SKM-1 treated with dmso at 0.1 percent for 144 hours (cell line): ENCODE data around the gene CHML.
A peak's percentile ranks its signal among the peaks of the same experiment; 100 is the strongest.

ENCODE experiments used
- DNase-seq: peaks from one replicate; lab custom pipeline; 2025; ENCODE audit not compliant: unreplicated experiment; lab: John Stamatoyannopoulos, UW

CHML gene

GRCh38 chr1:241624935-241625334, 15.2 kb downstream of the CHML start:
- no peak for DNase-seq

GRCh38 chr1:241622669-241623068, 17.5 kb downstream of the CHML start:
- no peak for DNase-seq

GRCh38 chr1:241617426-241617825, 22.7 kb downstream of the CHML start:
- DNase-seq: no peak

- no peak for DNase-seq
Observed at GRCh38 chr1:241615043-241615974, 24.9 kb downstream of the CHML start.

DNA sequence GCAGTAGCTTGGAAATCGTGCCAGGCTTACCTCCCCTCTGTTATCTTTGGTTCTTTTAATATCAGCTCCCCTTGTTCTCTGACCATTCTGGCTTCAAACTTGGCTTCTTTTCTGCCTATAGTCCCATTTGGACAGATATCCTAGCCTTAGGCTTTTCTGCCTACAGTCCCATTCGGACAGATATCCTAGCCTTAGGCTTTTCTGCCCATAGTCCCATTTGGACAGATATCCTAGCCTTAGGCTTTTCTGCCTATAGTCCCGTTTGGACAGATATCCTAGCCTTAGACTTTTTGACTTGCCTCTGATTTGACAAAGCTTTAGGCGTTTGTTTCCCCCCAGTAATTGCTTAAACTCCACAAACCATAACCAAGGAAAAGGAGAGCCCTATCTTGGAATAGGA, 25.6 kb downstream of the CHML start:
- DNase-seq: no peak

GRCh38 chr1:241614144-241614543, 26.0 kb downstream of the CHML start:
- DNase-seq: no peak

- no peak for DNase-seq
Observed at GRCh38 chr1:241612533-241613477, 27.4 kb downstream of the CHML start.

DNA sequence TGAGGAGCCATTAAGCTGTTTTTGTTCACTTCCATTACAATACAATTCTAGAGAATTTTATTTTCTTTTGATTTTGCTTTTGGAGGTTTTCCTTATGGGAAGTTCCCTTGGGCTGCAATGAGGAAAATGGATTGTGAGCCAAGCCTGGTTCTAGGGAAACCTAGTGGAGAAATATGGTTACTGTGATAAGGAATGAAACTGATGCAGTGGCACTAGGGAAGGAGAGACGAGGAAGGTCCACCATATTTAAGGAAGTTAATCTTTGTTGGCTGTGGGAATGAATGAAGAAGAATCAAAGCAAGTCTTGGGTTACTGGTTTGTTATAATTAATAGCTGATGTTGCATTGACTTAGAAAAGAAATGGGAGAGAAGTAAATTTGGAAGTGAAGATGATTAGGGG, 28.4 kb downstream of the CHML start:
- no peak for DNase-seq

- peak; percentile 74 for DNase-seq
Observed at GRCh38 chr1:241611063-241611462, 29.1 kb downstream of the CHML start.

GRCh38 chr1:241610056-241610815, 29.9 kb downstream of the CHML start:
- no peak for DNase-seq

DNA sequence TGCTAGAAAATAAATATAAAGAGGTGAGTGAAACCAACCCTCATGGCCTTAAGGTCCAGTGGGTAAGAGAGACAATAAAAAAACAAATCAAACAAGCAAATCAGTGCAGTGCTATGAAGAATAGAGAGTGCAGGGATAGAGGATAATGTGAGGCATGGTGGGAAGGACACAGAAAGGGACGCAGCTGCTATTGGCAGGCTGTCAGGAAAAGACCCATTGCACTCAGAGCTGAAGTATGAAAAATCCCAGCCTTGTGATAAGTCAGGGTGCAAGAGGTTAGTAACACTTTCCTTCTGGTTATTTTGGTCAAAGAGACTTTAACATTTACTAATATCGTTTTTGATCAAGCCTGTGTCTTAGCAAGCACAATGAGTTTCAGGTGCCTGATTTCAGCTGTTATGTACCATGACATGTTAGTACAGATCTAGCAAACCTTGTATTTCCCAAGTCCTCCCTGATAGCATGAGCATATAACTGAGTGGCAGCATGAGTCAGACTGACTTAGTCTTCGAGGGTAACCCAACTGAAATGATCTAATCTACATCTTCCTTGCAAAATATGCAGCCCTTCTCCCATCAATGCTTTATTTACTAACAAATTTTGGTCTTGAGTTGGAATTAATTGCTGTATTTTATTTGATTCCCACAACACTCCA, 31.7 kb downstream of the CHML start:
- no peak for DNase-seq

DNA sequence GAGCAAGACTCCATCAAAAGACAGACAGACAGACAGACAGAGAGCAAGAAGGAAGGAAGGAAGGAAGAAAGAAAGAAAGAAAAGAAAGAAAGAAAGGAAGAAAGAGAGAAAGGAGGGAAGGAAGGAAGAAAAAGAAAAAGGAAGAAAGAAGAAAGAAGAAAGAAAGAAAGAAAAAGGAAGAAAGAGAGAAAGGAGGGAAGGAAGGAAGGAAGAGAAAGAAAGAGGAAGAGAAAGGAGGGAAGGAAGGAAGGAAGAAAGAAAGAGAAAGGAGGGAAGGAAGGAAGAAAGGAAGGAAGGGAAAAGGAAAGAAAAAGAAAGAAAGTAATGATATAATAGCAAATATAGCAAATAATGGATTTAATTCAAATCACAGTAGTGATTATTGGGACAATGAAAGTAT, 32.7 kb downstream of the CHML start:
- DNase-seq: no peak

DNA sequence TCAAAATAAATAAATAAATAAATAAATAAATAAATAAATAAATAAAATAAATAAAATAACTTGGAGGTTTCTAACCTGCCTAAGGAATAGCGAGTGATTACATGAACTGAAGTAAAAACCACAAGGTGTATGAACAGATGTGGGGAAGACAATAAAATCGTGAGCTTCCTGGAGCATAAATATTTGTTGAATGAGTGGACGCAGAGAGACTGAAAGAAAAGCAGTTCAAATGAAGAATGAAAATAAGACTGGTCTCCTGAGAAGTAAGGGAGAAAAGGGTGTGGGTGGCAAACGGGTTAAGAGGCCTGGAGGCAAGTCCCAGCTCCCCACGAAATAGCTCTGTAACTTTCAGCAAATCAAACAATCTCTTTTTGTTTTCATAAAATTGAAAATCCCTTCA, 33.6 kb downstream of the CHML start:
- DNase-seq: no peak

DNA sequence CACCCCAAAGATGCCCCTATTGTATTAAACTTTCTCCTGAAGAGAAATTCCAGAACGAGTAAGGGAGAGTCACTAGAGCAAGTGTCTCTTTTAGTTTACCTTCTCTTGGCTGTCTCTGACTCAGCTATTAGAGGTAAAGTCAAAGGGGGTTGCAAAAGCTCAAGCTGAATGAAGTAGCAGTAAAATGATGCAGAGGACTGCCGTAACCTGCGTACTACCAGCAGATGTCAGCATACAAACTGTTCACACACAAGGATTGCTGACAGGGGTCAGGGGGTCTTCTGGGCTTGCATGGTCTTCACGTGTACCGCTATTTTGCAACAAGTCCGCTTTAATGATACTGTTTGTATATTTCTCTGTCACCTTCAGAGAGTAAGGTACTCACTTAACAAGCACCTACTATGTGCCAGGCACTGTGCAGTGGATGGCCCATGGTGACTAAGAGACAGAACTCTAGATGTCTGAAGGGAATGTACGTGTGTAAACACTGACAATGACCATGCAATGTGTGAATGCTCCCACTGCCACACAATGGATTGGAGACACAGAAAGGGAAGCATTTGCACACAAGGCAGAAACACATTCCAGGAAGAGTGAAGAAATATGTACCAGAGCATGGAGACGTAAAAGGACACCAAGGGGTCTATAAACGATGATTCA, 34.9 kb downstream of the CHML start:
- peak; percentile 33 for DNase-seq

DNA sequence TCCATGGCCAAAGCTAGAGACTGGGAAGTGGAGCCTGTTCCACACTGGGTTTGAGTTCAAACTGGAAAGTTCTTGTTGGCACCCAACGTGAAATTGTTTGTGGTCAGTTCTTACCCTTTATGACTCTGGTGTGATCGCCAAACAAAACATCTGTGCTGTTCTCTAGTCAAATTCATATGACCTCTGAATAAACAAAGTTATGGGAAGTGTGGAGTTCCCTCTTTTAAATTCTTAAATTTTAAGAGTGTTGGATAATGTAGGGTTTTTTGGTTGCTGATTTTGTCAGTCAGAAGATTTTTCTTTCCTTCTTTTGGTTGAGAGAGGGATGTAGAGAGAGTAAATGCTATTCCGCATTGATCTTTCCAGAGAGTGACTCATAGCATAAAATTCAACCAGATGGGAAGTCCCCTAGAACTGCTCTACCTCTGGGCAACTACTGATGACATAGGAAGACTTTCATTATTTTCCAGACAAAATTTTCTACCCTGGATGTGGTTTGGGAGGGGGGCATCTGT, 36.4 kb downstream of the CHML start:
- DNase-seq: no peak

- DNase-seq: no peak
Observed at GRCh38 chr1:241600496-241600901, 39.7 kb downstream of the CHML start.

GRCh38 chr1:241598249-241598648, 41.9 kb downstream of the CHML start:
- no peak for DNase-seq

DNA sequence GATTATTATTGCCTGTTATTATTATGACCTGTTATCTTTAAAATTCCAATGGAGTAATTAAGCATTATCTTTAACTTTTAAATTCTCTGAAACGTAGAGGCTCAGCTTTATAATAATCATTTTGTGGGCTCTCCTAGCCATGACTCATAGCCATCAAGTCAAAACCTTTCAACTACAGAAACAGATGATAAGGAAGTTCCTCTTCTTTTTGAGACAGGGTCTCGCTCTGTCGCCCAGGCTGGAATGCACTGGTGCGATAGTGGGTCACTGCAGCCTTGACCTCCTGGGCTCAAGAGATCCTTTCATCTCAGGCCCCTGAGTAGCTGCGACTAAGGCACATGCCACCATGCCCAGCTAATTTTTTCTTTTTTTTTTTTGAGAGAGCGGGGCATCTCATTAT, 43.5 kb downstream of the CHML start:
- no peak for DNase-seq

GRCh38 chr1:241593186-241593585, 47.0 kb downstream of the CHML start:
- no peak for DNase-seq
